Stomach smooth muscle (tissue), 2 donors: Measurements from ENCODE around the gene THAP3.

Experiments
- H3K27ac ChIP-seq: one replicate; pipeline ENCODE4 v1.7.0; 2013; ENCODE audit warnings: mild to moderate bottlenecking, low read length, inconsistent platforms
- H3K27me3 ChIP-seq, 2 donors: one replicate each; pipeline ENCODE4 v1.7.0; 2013; ENCODE audit warnings: low read length in 2 of 2; ENCODE audit not compliant: insufficient read depth in 2 of 2, control insufficient read depth in 1 of 2
- H3K36me3 ChIP-seq, 2 donors: one replicate each; pipeline ENCODE4 v1.7.0; 2013; ENCODE audit warnings: low read length in 2 of 2; ENCODE audit not compliant: control insufficient read depth in 2 of 2, insufficient read depth in 2 of 2
- H3K4me1 ChIP-seq: one replicate; pipeline ENCODE4 v1.7.0; 2013; ENCODE audit warnings: low read length; ENCODE audit not compliant: control insufficient read depth, insufficient read depth
- H3K4me3 ChIP-seq, 2 donors: one replicate each; pipeline ENCODE4 v1.7.0; 2013; ENCODE audit warnings: low read length in 2 of 2
- H3K9ac ChIP-seq, 2 donors: one replicate each; pipeline ENCODE4 v1.7.0; 2013; ENCODE audit warnings: low read length in 2 of 2, mild to moderate bottlenecking in 1 of 2
- H3K9me3 ChIP-seq, 2 donors: one replicate each; pipeline ENCODE4 v1.7.0; 2013; ENCODE audit warnings: low read length in 2 of 2; ENCODE audit not compliant: control insufficient read depth in 2 of 2
- donor health status: healthy.
- donor health status: Pancreatic carcinoma.

Gene THAP3

GRCh38 chr1:6584126-6585080 is 40.3 kb upstream of the THAP3 start:
- no peak overlapping the region for H3K9ac ChIP-seq

GRCh38 chr1:6585081-6585722 is 39.5 kb upstream of the THAP3 start:
- H3K4me3 ChIP-seq: no peak overlapping the region
- H3K9me3 ChIP-seq: no peaks in the 10 kb centered on the region
- peaks cover 40% of the 10 kb centered on the region for H3K4me1 ChIP-seq
- H3K27ac ChIP-seq: no peak overlapping the region
- no peak overlapping the region for H3K9ac ChIP-seq
- H3K27me3 ChIP-seq: no peaks in the 10 kb centered on the region
- peaks cover 12 to 28% of the 10 kb centered on the region in 2 donors for H3K36me3 ChIP-seq

More at GRCh38 chr1:6584126-6585080, 40.3 kb upstream of the THAP3 start:
- no peaks in the 10 kb centered on the region for H3K27me3 ChIP-seq
- H3K4me1 ChIP-seq: peaks cover 42% of the 10 kb centered on the region
- H3K9me3 ChIP-seq: no peaks in the 10 kb centered on the region
- H3K36me3 ChIP-seq: peaks cover 4 to 20% of the 10 kb centered on the region in 2 donors
- no peak overlapping the region for H3K4me3 ChIP-seq
- H3K27ac ChIP-seq: no peak overlapping the region

GRCh38 chr1:6585841-6586240 is 38.8 kb upstream of the THAP3 start:
- Histone ChIP-seq H3K4me3 (no peak overlapping the region), H3K36me3 (peaks cover 16 to 32% of the 10 kb centered on the region in 2 donors), H3K9me3 (no peaks in the 10 kb centered on the region), H3K4me1 (peaks cover 34% of the 10 kb centered on the region), H3K27ac (peak overlapping the region; percentile 2), H3K27me3 (no peaks in the 10 kb centered on the region), H3K9ac (no peak overlapping the region)

GRCh38 chr1:6586404-6586816 is 38.3 kb upstream of the THAP3 start:
- H3K9ac ChIP-seq: no peak overlapping the region
- no peaks in the 10 kb centered on the region for H3K9me3 ChIP-seq
- peaks cover 16 to 35% of the 10 kb centered on the region in 2 donors for H3K36me3 ChIP-seq
- no peaks in the 10 kb centered on the region for H3K27me3 ChIP-seq
- peaks cover 32% of the 10 kb centered on the region for H3K4me1 ChIP-seq
- H3K27ac ChIP-seq: peak overlapping the region; percentile 53
- H3K4me3 ChIP-seq: no peak overlapping the region

- H3K9ac ChIP-seq: peak overlapping the region in 1 of 2 donors; percentile 28
- H3K27ac ChIP-seq: peak overlapping the region; percentile 53
- H3K27me3 ChIP-seq: no peaks in the 10 kb centered on the region
- no peaks in the 10 kb centered on the region for H3K9me3 ChIP-seq
- peak overlapping the region in 1 of 2 donors; percentile 3 for H3K4me3 ChIP-seq
- peaks cover 15 to 32% of the 10 kb centered on the region in 2 donors for H3K36me3 ChIP-seq
- H3K4me1 ChIP-seq: peaks cover 33% of the 10 kb centered on the region
These were observed 37.2 kb upstream of the THAP3 start for GRCh38 chr1:6587261-6588005.

GRCh38 chr1:6588128-6588892 is 36.4 kb upstream of the THAP3 start:
- peak overlapping the region; percentile 53 for H3K27ac ChIP-seq
- no peak overlapping the region for H3K4me3 ChIP-seq

GRCh38 chr1:6588893-6589520 is 35.7 kb upstream of the THAP3 start:
- H3K9ac ChIP-seq: no peak overlapping the region
- peaks cover 39% of the 10 kb centered on the region for H3K4me1 ChIP-seq
- no peaks in the 10 kb centered on the region for H3K27me3 ChIP-seq
- H3K9me3 ChIP-seq: no peaks in the 10 kb centered on the region
- H3K27ac ChIP-seq: peak overlapping the region; percentile 53
- H3K36me3 ChIP-seq: peaks cover 30 to 48% of the 10 kb centered on the region in 2 donors
- H3K4me3 ChIP-seq: no peak overlapping the region

More at GRCh38 chr1:6588128-6588892, 36.4 kb upstream of the THAP3 start:
- peaks cover 37% of the 10 kb centered on the region for H3K4me1 ChIP-seq
- H3K36me3 ChIP-seq: peaks cover 24 to 41% of the 10 kb centered on the region in 2 donors
- no peak overlapping the region for H3K9ac ChIP-seq
- H3K27me3 ChIP-seq: no peaks in the 10 kb centered on the region
- H3K9me3 ChIP-seq: no peaks in the 10 kb centered on the region

GRCh38 chr1:6590046-6590445 is 34.6 kb upstream of the THAP3 start:
- no peak overlapping the region for H3K4me3 ChIP-seq
- H3K36me3 ChIP-seq: peaks cover 38 to 56% of the 10 kb centered on the region in 2 donors
- H3K4me1 ChIP-seq: peaks cover 39% of the 10 kb centered on the region
- H3K9ac ChIP-seq: no peak overlapping the region
- H3K27me3 ChIP-seq: no peaks in the 10 kb centered on the region
- no peaks in the 10 kb centered on the region for H3K9me3 ChIP-seq
- H3K27ac ChIP-seq: no peak overlapping the region

GRCh38 chr1:6591222-6591621 is 33.4 kb upstream of the THAP3 start:
- H3K4me1 ChIP-seq: peaks cover 43% of the 10 kb centered on the region

More at GRCh38 chr1:6591222-6591621, 33.4 kb upstream of the THAP3 start:
- Histone ChIP-seq H3K4me3 (no peak overlapping the region), H3K9ac (no peak overlapping the region), H3K9me3 (no peaks in the 10 kb centered on the region), H3K27me3 (no peaks in the 10 kb centered on the region), H3K27ac (no peak overlapping the region), H3K36me3 (peaks cover 47 to 68% of the 10 kb centered on the region in 2 donors)
